NCI-H226 (cell line): ENCODE data around the gene KRT34.
"Not testable (repeated sequence)": the region's sequence is repeated elsewhere in the genome, so short reads cannot be mapped to it uniquely, and the experiment has no call there.

Experiments
- DNase-seq: peaks from one replicate; pipeline ENCODE4 v3.0.0-alpha.2; 2015

The KRT34 gene

DNA sequence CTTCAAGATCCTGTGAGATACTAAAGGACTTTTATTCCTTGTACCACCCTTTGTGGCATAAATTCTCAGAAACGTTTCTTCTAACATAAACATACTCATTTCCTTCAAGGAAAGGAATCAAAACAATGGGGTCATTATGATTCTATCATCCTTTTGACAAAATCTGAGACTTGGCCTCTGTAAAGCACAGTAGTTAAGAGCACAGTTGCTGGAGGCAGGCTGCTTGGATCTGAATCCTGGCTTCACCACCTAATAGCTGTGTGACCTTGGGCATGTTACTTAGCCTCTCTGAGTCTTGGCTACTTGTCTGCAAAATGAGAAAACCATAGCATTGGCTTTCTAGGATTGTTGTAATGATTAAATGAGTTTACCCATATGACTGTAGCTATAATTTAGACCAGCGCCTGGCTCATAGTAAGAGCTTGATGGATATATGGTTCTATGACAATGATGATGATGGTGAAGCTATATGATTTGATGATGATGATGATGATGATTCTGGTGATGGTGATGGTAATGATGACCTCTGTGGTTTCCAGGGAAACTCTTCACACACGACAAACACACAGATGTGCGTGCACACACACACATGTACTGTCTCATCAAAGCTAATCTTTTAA lies 21.4 kb upstream of the KRT34 start:
- no peak for DNase-seq

DNA sequence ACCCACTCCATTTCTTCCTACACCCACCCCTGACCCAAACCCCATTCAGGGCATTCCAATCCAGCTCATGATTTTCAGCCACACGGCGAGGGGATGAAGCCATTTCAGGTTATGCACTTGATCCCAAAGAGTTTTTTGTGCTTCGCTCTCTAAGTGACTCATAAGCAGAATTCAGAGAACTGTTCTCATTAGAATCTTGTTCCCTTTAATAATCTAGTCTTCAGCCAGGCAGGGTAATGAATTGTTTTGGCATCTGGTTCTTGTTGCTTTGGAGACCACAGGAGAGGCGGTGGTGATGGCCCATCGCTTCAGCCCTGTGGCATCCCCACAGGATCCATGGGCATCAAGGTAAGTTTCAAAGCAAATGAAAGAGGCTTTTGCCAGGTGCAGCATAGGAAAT lies 20.1 kb upstream of the KRT34 start:
- DNase-seq, result no peak

DNA sequence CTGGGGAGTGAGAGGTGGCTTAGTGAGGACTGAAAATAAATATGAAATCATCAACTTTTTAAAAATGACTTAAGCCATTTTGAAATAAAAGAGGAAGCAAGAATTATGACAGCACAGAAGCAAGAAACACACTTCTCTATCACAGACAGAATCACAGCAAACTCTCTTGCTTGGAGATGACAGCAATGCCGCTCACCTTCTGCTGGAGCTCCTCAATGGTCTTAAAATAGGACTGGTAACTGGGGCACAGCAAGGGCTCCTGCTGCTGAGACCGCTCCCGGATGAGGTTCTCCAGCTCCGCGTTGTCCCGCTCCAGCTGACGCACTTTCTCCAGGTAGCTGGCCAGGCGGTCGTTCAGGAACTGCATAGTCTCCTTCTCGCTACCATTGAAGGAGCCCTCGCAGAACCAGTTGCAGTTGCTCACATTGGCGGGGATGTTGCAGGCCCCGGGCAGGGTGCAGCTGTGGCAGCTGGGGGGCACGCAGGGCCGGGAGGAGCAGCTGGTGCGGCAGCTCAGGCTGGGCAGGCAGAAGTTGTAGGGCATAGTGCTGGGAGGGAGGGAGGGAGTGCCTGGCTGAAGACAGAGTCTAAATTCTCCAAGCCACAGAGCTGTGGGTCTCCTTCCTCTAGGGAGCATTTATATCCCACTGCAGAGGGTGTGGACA lies 15.0 kb upstream of the KRT34 start, which contains the start of gene KRT31:
KRT31 (minus strand) TSS at position 613 of the 665 bp plus-strand sequence; CDS start at position 544, 69 bp downstream.
- no peak for DNase-seq

DNA sequence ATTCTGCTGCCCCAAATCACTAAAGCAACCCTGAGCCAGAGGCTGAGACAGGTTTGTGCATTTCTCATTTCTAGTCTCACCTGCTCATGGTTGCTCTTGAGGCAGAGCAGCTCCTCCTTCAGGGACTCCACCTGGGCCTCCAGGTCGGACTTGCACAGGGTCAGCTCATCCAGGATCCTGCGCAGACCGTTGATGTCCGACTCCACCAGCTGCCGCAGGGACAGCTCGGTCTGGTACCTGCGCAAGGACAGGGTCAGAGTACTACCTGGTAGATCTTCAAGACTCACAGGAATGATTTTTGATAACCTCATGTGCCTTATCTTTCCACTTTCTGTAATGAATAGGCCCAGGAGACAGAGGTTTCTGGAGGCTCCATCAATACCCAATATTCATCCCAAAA lies 14.2 kb upstream of the KRT34 start:
- no peak for DNase-seq

DNA sequence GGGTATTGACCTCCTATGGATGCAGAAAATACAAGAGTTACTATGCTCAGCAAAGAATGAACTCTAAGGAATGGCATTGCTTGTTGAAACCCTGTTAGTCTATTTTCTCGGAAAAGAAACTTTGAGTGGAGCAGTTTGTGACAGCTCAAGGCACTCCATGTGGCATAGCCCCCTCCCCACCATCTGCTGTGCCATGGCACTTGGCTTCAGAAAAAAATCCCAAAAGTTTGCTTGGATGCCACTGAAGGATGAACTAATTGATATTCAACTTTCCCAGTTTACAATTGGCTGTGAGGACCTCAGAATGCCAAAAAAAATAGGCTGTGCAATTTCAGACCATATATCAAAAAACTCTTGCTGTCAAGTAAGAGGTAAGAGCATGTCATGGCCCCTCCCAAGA lies 13.5 kb upstream of the KRT34 start:
- DNase-seq, result no peak

DNA sequence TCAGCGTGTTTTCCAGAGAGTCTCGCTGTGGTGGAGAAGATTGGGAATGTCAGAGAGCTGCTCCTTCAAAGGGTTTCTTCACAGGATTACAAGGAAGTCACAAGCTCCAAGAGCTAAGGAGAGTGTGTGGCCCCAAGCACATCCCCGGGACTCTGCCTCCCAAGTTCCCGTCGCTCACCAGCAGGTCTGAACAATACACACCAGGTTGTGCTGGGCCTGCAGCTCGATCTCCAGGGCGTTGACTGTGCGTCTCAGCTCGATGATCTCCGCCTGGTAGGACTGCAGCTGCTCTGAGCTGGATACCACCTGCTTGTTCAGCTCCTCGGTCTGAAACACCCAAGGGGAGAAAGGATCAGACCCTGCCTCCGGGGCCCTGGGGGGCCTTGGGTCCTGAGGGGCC lies 12.9 kb upstream of the KRT34 start:
- not testable (repeated sequence) for DNase-seq

DNA sequence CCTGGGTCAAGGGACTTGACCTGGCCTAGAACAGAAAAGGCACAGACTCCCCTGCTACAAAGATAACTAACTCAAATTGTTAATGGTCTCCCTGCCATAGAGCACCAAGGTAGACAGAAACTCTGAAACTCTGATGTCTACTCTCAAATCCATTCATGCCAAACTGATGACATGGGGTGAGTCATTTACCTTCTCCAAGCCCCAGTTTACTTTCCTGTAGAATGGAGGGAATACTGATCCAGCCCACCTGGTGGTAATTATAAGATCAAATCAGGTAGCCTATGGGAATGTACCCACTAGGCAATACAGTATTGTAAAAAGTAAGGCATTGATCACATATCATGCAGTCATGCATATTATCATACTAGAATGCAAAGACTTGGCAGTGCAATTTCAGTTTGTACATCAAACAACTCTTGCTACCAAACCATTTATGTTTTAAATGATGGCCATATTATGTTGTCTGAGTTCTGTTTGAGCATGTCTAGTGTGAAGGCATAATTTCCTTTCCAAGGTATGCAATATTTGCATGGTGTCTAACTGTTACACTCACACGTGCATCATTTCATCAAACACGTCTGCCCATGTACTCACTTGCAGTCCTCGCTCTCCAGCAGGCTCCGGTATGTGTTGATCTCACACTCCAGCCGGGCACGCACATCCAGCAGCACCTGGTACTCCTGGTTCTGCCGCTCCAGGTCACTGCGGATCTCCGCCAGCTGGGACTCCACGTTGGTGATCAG lies 12.3 kb upstream of the KRT34 start:
- no peak for DNase-seq

DNA sequence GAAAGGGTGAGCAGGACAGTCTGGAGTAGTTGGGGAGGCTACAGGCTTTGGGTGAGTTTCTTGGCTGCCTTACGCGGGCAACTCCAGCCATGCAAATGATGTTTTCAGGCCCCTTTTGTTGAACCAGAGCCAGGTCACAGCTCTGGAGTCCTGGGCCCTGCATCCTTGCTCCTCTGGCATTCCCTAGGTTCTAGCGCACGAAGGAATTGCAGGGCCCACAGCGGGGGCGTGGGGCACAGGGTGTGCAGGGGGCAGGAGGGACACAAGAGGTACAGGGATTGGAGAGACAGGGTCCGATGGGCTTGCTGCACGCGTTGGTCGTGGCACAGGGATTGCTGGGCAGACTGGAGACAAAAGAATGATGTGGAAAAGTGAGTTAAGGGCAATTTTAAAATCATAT lies 11.7 kb upstream of the KRT34 start:
- no peak for DNase-seq

DNA sequence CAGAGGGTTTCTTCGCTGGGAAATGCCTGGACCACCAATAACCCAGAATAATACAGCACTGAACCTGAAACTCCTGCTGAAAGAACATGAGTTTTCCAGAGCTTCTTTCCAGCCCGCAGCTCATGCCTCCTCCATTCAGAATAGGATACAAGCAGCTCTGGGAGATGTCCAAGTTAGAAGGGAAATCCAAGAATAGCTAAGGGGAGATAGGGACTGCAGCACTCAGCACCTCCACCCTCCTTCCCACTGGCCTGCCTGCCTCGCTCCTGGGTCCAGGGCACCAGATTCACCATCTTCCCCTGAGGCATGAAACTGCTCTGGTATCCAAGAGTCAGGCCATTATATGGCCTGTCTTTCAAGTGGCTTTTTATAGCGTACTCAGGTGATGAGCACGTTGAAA lies 11.2 kb upstream of the KRT34 start:
- no peak for DNase-seq

DNA sequence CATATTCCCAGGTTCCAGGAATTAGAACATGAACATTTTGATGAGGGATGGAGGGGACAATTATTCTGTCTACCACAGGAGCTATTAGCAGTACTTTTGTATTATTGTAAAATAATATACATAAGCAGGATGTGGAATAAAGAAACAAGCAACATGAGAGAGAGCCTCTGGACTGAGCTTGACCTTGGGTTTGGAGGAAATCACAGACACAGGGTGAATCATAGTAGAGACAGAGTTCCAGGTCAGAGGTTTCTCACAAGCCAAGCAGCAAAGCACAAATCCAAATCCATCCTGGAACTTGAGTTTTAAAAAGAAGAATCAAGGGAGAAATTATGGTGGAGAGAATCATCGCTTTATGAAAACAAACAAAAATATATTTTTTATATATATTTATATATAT lies 10.2 kb upstream of the KRT34 start:
- peak; percentile 11 for DNase-seq

DNA sequence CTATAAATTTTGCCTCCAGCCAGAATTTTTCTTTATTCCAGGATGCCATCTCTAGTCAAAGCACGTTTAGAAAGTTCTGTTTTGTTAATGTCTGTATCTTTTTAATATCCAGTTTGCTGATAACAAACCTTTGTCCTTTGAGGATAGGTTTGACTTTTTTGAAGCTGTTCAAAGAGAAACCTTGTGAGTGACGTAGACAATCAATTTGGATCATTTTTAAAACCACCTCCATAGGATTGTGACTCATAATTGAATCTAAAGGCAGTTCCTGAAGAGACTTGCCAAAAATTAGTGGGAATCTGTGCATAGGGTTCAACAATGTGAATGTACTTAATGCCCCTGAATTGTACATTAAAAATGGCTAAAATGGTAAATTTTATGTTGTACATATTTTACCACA lies 9.4 kb upstream of the KRT34 start:
- DNase-seq, result no peak

DNA sequence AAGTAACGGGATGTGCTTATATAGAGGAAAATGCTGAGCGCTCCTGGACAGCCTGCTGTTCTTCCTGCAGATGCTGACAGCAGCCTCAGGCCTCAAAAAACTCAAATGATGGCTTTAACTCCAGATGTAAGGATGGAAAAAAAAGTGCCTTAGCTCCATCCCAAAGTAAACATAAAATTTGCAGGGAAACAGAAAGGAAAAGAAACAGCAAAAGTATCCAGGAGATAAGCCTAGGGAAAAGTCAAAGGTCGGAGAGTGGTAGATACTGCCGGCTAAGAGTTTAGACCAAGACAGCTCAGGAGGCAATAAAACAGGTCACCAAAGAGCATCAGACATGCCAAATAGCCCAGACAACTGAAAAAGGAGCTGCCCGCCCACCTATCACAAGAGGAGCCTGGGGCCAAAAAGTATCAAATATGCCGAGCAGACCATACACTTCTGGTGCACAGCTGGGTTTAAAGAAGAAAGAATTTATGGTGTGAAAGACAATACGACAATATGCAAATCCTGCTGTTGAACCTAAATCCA lies 8.4 kb upstream of the KRT34 start:
- no peak for DNase-seq

DNA sequence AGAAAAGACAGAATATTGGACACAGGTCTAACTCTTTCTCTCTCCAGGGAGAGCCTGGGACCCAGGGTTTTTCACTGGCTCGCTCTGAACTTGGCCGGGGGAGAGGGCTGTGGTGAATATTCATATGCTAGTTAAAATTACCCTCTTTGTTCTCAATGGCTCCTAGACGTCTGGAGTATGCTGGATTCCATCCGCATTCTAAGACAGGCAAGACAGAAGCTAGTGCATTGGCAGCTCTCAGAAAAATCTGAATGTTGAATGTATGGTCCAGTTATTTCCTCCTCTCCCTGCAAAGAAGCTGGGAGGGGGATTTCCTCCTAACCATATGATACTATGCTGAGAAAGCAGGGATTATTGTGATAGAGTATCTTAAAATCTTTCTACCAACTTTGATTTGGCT lies 5.6 kb upstream of the KRT34 start:
- no peak for DNase-seq

DNA sequence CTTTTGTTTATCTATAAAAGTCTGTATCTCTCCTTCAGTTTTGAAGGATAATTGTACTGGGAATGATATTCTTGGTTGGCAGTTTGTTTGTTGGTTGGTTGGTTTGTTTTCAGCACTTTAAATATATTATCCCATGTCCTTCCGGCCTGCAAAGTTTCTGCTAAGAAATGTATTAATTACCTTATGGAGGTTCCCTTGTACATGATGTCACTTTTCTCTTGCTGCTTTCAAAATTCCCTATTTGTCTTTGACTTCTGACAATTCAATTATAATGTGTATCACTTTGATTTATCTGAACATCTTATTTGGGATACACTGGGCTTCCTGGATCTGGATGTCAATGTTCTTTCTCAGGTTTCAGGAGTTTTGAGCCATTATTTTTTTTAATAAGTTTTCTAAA lies 4.1 kb upstream of the KRT34 start:
- DNase-seq, result no peak

DNA sequence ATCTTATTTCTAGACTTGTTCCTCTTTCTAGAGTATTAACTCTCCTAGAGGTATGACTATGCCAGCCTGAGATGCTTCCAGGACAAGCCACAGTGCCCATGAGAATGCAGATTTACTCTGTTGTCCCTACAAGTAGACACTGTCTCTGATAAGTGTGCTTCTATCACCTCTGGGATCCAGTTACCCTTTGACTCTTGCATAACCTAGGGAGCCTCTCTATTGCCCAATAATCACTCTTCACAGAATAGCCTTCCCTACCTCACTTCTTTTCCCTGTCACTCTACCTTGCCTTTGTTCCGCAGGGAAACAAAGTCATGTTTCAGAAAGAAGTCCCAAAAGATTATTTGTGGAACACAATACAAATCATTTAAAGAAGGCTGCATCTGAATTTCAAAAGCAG lies 1.6 kb upstream of the KRT34 start:
- no peak for DNase-seq

DNA sequence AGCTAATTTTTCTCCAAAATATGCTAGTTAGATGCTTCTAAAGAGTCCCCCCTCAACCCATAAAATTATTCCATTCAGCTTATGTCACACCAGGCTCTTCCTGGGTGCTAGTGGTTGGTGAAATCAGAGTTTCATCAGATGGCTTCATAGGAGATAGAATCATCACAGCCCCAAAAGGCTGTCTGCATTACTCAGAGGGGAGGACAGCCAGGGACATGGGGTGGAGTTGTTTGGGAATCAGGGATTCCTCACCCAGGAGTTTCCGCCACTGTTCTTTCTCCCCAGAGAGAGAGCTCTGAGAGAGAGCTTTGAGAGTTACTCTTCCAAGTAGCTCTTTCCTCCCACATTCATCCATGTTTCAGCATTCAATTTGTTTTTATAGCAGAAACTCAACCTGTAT lies 288 bp upstream of the KRT34 start:
- DNase-seq, result no peak

DNA sequence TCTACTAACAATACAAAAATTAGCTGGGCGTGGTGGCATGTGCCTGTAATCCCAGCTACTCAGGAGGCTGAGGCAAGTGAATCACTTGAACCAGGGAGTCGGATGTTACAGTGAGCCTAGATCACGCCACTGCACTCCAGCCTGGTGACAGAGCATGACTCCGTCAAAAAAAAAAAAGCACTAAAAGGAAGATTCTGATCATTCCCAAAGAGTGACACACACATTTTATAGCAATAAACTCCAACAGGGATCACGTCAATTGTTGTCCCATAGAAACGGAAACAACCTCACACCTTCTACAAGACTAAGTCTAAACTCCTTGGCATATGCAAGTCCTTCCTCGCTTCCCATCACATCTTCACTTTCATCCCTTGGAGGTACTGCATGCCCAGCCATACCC lies 2.0 kb downstream of the KRT34 start:
- peak; percentile 6 for DNase-seq

DNA sequence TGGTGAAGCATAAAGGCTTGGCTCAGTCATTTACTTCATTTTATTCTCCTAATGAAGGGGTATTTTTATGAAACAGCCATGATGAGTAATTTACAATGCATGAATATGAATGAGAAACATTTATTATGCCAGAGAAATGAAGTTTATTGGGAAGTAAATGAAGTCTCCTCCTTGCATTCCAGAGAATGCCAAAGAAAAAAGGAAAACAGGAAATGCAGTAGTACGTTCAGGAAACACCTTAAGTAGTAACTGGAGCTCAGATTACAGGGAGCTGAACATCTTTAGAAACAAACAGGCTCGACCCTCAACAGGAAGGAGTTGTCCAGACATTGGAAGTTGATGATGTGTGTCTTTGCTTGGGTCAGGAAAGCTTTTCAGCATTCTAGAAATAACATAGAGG lies 4.6 kb downstream of the KRT34 start:
- DNase-seq, result no peak

DNA sequence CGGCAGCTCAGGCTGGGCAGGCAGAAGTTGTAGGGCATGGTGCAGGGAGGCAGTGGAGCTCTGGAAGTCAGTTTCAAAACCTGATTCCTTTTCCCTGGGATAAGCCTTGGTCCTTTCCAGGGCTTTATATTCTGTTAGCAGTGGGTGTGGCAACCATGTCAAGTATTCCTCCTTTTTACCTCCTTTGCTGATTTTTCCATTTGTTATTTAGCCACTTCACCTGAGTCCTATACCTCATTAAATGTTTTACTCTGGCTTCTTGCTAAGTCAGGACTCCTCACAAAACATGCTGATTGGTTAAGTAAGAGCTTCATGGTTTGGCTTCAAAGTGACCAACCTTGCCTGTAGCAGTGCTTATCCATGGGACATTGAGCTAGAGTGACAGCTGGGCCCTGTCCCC lies 12.4 kb downstream of the KRT34 start, which contains the start of gene KRT33B:
KRT33B (minus strand) TSS at position 101 of the 400 bp plus-strand sequence; CDS start at position 38, 63 bp downstream.
- no peak for DNase-seq

DNA sequence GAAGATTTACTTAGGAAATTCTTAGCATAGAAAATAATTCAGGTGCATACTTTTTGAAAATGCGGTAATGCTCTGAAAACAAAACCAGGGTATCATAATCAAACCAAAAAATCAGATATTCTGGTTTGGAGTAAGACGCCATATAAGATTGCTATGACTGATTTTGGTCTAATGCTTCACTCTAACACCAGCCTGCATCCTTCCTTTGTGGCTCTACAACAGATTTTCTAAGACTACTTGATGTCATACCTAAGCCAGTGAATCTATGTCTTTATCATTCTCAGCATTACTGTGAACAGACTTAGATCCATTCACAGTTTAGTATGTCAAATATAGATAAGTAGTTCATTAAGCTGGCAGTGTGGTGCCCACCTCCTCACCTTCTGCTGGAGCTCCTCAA lies 13.1 kb downstream of the KRT34 start:
- DNase-seq, result no peak

DNA sequence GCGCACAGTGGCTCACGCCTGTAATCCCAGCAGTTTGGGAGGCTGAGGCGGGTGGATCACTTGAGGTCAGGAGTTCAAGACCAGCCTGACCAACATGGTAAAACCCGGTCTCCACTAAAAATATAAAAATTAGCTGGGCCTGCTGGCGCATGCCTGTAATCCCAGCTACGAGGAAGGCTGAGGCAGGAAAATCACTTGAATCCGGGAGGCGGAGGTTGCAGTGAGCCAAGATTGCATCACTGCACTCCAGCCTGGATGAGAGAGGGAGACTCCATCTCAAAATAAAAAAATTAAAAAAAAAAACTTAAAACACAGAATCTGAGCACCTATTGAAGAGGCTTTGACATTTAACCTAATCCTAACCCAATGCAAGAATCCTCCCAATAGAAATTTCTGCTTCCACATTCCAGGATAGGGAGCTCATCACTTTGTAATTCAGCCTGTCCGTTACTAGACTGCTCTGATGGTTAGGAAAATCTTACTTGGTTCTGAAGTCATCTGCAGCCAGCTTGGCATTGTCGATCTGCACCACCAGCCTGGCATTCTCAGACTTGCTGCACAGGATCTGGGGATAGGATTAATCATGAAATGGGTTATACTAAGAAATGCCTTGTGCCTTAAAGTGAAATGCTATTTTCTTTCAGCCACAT lies 14.6 kb downstream of the KRT34 start:
- DNase-seq, result peak; percentile 76

DNA sequence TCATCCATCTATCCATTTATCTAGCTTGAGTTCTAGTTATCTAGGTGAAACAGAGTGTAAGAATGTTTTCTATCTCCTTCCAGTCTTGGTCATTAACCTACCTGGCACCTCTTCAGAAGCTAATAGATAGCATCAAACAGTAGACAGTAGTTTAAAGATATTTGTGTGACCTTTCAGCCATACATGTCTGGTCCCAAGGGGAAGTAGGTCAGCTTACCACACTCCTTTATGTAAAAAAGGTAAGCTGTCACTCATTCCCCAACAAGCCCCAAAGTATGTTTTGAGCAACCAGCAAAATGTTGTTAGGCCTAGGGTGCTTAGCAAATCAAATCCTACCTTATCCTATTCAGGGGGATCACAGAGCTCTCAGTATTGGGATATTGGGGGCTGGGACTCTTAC lies 16.0 kb downstream of the KRT34 start:
- DNase-seq, result no peak

DNA sequence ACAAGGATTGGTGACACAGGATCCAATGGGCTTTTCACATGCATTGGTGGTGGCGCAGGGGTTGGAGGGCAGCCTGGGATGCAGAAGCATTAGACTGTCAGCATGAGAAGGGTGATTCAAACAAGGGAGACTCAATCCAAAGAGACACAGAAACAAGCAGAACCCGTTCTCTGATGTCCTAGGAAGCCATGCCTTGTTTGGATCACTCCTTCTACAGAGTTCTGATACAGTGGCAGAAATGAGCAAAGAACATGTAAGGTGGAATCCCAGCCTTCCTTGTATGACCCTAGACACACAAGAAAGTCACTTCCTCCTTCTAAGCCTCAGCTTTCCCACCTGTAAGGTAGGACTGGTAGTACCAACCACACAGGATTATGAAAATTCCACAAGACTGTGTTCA lies 18.2 kb downstream of the KRT34 start:
- DNase-seq, result no peak
